Measurements from ENCODE around the gene CLDN14.

DNA sequence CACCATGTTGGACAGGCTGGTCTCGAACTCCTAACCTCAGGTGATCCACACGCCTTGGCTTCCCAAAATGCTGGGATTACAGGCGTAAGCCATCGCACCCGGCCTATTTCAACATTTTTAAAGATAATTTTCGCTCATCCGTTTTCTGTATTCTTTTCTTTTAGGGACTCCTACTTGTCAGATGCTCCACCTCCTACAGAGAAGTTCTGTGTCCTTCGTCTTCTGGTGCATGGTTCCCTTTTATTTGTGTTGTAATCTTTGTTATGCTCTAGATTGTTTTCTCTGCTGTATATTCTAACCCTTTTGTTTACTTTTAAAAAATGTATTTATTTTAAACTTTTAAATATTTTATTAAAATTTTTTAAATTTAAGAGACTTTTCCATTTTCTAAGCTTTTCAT lies 28.4 kb downstream of the CLDN14 start:
- TF ChIP-seq POLR2AphosphoS5 (IDR thresholded peaks at IDR 0.05; ENCODE audit: borderline replicate concordance, low read depth, low read length) (no peak), EZH2 (IDR thresholded peaks at IDR 0.05) (no peak)

All from SK-N-MC (cell line).